Activated CD4-positive, alpha-beta T cell treated with anti-CD3 and anti-CD28 coated beads, Interleukin-2, Interleukin-4, amounts not matched to agents 100 ng/mL and 50 ng/mL, durations not matched to agents 16 hours and 8 hours (primary cell): Measurements from ENCODE around the gene OGN.

ENCODE experiments used
- DNase-seq: peaks from one replicate; pipeline ENCODE4 v3.0.0-alpha.2; 2020; ENCODE audit warnings: low spot score

The OGN gene

GRCh38 chr9:92402826-92403745 is 1.3 kb downstream of the OGN start:
- no peak for DNase-seq

GRCh38 chr9:92402360-92402759 is 2.0 kb downstream of the OGN start:
- DNase-seq = no peak

GRCh38 chr9:92397853-92398252 is 6.5 kb downstream of the OGN start:
- no peak for DNase-seq

GRCh38 chr9:92395617-92396016 is 8.8 kb downstream of the OGN start:
- DNase-seq = no peak

- DNase-seq = no peak
Observed at GRCh38 chr9:92393686-92394085, 10.7 kb downstream of the OGN start.

- DNase-seq = no peak
Observed at GRCh38 chr9:92392690-92393089, 11.7 kb downstream of the OGN start.

GRCh38 chr9:92385953-92386352 is 18.4 kb downstream of the OGN start:
- no peak for DNase-seq

- DNase-seq = no peak
Observed at GRCh38 chr9:92385477-92385876, 18.9 kb downstream of the OGN start.

- no peak for DNase-seq
Observed at GRCh38 chr9:92385001-92385400, 19.4 kb downstream of the OGN start.

GRCh38 chr9:92384375-92384774 is 20.0 kb downstream of the OGN start:
- no peak for DNase-seq

GRCh38 chr9:92381775-92382174 is 22.6 kb downstream of the OGN start:
- DNase-seq = no peak

GRCh38 chr9:92380603-92381002 is 23.8 kb downstream of the OGN start:
- no peak for DNase-seq

GRCh38 chr9:92378865-92379560 is 25.4 kb downstream of the OGN start:
- DNase-seq = no peak

- DNase-seq = no peak
Observed at GRCh38 chr9:92377876-92378275, 26.5 kb downstream of the OGN start.

- no peak for DNase-seq
Observed at GRCh38 chr9:92373167-92373566, 31.2 kb downstream of the OGN start.

GRCh38 chr9:92369075-92369474 is 35.3 kb downstream of the OGN start:
- no peak for DNase-seq

GRCh38 chr9:92360083-92360482 is 44.3 kb downstream of the OGN start:
- no peak for DNase-seq

GRCh38 chr9:92359394-92359995 is 44.9 kb downstream of the OGN start:
- DNase-seq = no peak

- no peak for DNase-seq
Observed at GRCh38 chr9:92353051-92353450, 51.3 kb downstream of the OGN start.

- DNase-seq = no peak
Observed at GRCh38 chr9:92350740-92351133, 53.6 kb downstream of the OGN start.

GRCh38 chr9:92349771-92350739 is 54.3 kb downstream of the OGN start:
- no peak for DNase-seq

- DNase-seq = no peak
Observed at GRCh38 chr9:92345582-92345981, 58.8 kb downstream of the OGN start.
